Activated CD8-positive, alpha-beta T cell treated with anti-CD3 and anti-CD28 coated beads for 36 hours (primary cell): ENCODE measurements around the gene LRRC1. TPM values are rescaled to one million over a fixed set of nuclear protein-coding genes. Genes with fewer than 3 reads are reported as not detected.

Source experiments
- ATAC-seq: fragments of 200-7000 bp; cut with Tn5 transposase; one replicate; pipeline ENCODE4 v1.10.0; 2021; ENCODE audit warnings: mild to moderate bottlenecking, moderate library complexity
- CTCF ChIA-PET: fragments of 350-600 bp; sonication (Branson Sonifier 250); formaldehyde crosslinking; loops from one replicate; lab custom pipeline; 2021; ENCODE audit warnings: antibody characterized with exemption; lab: Charles Lee
- POLR2A ChIA-PET: fragments of 350-600 bp; sonication (Branson Sonifier 250); formaldehyde crosslinking; loops from one replicate; lab custom pipeline; 2021; ENCODE audit warnings: antibody characterized with exemption; lab: Charles Lee
- DNase-seq: peaks from one replicate; pipeline ENCODE4 v3.0.0-alpha.2; 2020
- H3K27ac Mint-ChIP-seq: one replicate; pipeline ENCODE4 v1.8.0; 2021; ENCODE audit warnings: mild to moderate bottlenecking, mixed read lengths
- H3K27me3 Mint-ChIP-seq: one replicate; pipeline ENCODE4 v1.8.0; 2021; ENCODE audit warnings: mixed read lengths
- H3K36me3 Mint-ChIP-seq: one replicate; pipeline ENCODE4 v1.8.0; 2021; ENCODE audit warnings: low read depth, mixed read lengths
- H3K4me1 Mint-ChIP-seq: one replicate; pipeline ENCODE4 v1.8.0; 2021; ENCODE audit warnings: low read depth, mixed read lengths
- H3K4me3 Mint-ChIP-seq: one replicate; pipeline ENCODE4 v1.8.0; 2021; ENCODE audit warnings: mild to moderate bottlenecking, moderate library complexity, mixed read lengths
- H3K9me3 Mint-ChIP-seq: one replicate; pipeline ENCODE4 v1.8.0; 2021; ENCODE audit warnings: mixed read lengths
- CTCF ChIP-seq: fragments of 200-600 bp; IDR thresholded peaks from one replicate; pipeline ENCODE4 v1.8.0; 2022; ENCODE audit warnings: antibody characterized with exemption, mild to moderate bottlenecking
- intact Hi-C: fragments of 100-400 bp; cut with micrococcal nuclease; formaldehyde crosslinking; loops from one replicate; pipeline ENCODE4 v1.10.0; 2022
- total RNA-seq, 2 experiments: library from RNA; stranded (reverse); gene quantifications; one replicate each; pipeline ENCODE4 v1.2.3, GENCODE V29; 2021

LRRC1 gene
- total RNA-seq, 2 experiments from 2014 or later, result 1.9 to 2.5 TPM

DNA sequence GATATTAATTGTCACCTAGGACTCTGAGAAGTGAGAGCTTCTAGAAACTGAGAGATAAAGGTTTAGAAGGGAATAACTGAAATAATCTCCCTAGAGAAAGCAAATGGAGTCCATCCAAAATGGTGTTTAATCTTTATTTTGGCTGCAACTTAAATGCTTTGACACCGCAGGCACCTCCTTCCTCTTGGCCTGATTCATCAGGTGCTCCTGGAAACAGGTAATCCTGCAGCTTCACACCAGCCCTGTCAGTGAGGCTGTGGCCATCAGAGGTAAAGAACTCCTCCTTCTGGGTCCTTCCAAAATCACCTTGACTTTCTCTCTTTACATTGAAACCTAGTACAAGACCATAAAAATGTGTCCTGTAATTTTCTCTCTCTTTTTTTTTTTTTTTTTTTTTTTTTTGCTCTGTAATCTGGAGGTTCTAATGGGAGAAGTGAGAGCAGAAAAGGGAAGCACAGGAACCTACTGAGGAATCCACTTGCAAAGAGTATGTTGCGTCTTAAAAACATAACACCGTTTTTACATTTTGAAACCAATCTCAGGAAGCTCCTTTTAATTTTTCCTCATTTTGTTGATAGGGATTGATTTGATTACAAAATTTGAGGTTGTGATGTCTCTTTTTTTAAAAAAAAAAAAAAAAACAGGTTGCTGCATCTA is 124.2 kb downstream of the LRRC1 start:
- H3K27ac Mint-ChIP-seq, result no peak overlapping the region
- H3K9me3 Mint-ChIP-seq, result no peaks in the 10 kb centered on the region
- ChIA-PET CTCF (interaction anchor here (0.6 kb wide), 1 partner anchor 351 kb away, joined by 3 read pairs; no protein-coding TSS in a partner anchor), POLR2A (no interaction called here)
- TF ChIP-seq CTCF, result no peak
- ATAC-seq (no peak), DNase-seq (no peak)
- H3K36me3 Mint-ChIP-seq, result peaks cover 3% of the 10 kb centered on the region
- H3K4me3 Mint-ChIP-seq, result no peak overlapping the region
- H3K27me3 Mint-ChIP-seq, result no peaks in the 10 kb centered on the region
- no peaks in the 10 kb centered on the region for H3K4me1 Mint-ChIP-seq
- intact Hi-C loops, result no loop called here

DNA sequence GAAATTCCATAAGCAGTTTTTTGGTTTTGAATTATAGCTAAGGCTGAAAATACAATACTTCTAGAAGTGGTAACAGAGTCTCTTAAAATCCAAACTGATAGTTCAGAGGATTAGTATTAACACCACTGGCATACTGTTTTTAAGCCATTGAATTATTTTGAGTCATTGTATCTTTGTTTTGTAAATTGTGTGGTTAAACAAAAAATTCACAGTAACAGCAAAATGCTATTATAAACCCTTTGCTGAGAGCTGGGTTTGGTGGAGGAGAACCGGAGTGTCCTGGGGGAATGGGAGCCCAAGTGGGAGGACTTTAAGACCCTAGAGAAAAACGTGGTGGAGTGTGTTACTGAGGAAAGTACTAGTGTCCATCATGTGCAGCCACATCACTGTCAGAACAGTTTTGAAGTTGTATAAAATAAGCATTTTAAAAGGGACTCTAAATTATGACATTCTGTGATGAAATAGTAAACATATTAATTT is 125.1 kb downstream of the LRRC1 start:
- peaks cover 3% of the 10 kb centered on the region for H3K36me3 Mint-ChIP-seq
- intact Hi-C loops, result no loop called here
- no peaks in the 10 kb centered on the region for H3K9me3 Mint-ChIP-seq
- ATAC-seq (no peak), DNase-seq (no peak)
- TF ChIP-seq CTCF, result no peak
- ChIA-PET POLR2A (no interaction called here), CTCF (interaction anchor here (0.6 kb wide), 1 partner anchor 352 kb away, joined by 3 read pairs; no protein-coding TSS in a partner anchor)
- H3K27me3 Mint-ChIP-seq, result no peaks in the 10 kb centered on the region
- H3K27ac Mint-ChIP-seq, result no peak overlapping the region
- H3K4me1 Mint-ChIP-seq, result no peaks in the 10 kb centered on the region
- no peak overlapping the region for H3K4me3 Mint-ChIP-seq

- DNase-seq (no peak), ATAC-seq (no peak)
- H3K9me3 Mint-ChIP-seq, result no peaks in the 10 kb centered on the region
- no peak for TF ChIP-seq CTCF
- H3K4me1 Mint-ChIP-seq, result no peaks in the 10 kb centered on the region
- intact Hi-C loops, result no loop called here
- H3K4me3 Mint-ChIP-seq, result no peak overlapping the region
- ChIA-PET POLR2A (no interaction called here), CTCF (no interaction called here)
- H3K27me3 Mint-ChIP-seq, result no peaks in the 10 kb centered on the region
- no peak overlapping the region for H3K27ac Mint-ChIP-seq
- peaks cover 3% of the 10 kb centered on the region for H3K36me3 Mint-ChIP-seq
Measured at GRCh38 chr6:53920881-53921280, 126.1 kb downstream of the LRRC1 start.

- POLR2A ChIA-PET, result no interaction called here
- H3K36me3 Mint-ChIP-seq, result peaks cover 3% of the 10 kb centered on the region
- H3K27ac Mint-ChIP-seq, result no peak overlapping the region
Measured at GRCh38 chr6:53921639-53922038, 126.8 kb downstream of the LRRC1 start.

More at GRCh38 chr6:53921639-53922038, 126.8 kb downstream of the LRRC1 start:
- Mint-ChIP-seq H3K4me3 (no peak overlapping the region), H3K4me1 (no peaks in the 10 kb centered on the region), H3K27me3 (no peaks in the 10 kb centered on the region), H3K9me3 (no peaks in the 10 kb centered on the region)
- DNase-seq, result no peak
- intact Hi-C loops, result no loop called here
- CTCF ChIA-PET, result interaction anchor here (1.1 to 1.2 kb wide), 2 partner anchors 17 to 18 kb away, joined by 3 read pairs; no protein-coding TSS in a partner anchor
- TF ChIP-seq CTCF, result no peak
- ATAC-seq, result no peak
